Daoy (cell line): ENCODE results near the gene CPZ. TPM values are rescaled to one million over a fixed set of nuclear protein-coding genes. Genes with fewer than 3 reads are reported as not detected.

Experiments
- total RNA-seq: library from RNA; depleted of rRNA; stranded (reverse); fragments of >200 nt; shearing (Covaris generic); gene quantifications from 2 replicates; pipeline ENCODE4 v1.2.3, GENCODE V29; 2014; rRNA removed

The CPZ gene
- total RNA-seq, 1 experiment from 2014 or later, result 0.80 TPM

Other genes starting within 250 kb of the CPZ start
- 12.2 and 13.4 TPM in 2 replicates for gene ACOX3, start 152.0 kb upstream of the CPZ start, total RNA-seq
- 14.0 and 19.5 TPM in 2 replicates for gene TRMT44, start 152.0 kb upstream of the CPZ start, total RNA-seq
- not detected in 2 replicates for gene GPR78, start 12.4 kb upstream of the CPZ start, total RNA-seq